SK-N-SH (cell line): Measurements from ENCODE around the gene MAPKAP1.

Source experiments
- MEF2A ChIP-seq: IDR thresholded peaks from 2 replicates; pipeline ENCODE4 v1.4.0; 2012; ENCODE audit warnings: low read depth, borderline replicate concordance
- MXI1 ChIP-seq: IDR thresholded peaks from 2 replicates; pipeline ENCODE4 v1.6.1; 2012; ENCODE audit warnings: mild to moderate bottlenecking, low read depth, low read length, improper control_type of control experiment
- RXRA ChIP-seq: IDR thresholded peaks from 2 replicates; pipeline ENCODE4 v1.4.0; 2012; ENCODE audit warnings: low read depth, mild to moderate bottlenecking, borderline replicate concordance

GRCh38 chr9:125440411-125440810 lies 266.6 kb downstream of the MAPKAP1 start:
- 0 out of 2 replicates have a peak, but pooled peaks have one; percentile 11 for TF ChIP-seq MXI1
- TF ChIP-seq MEF2A, result no peak
- TF ChIP-seq RXRA, result no peak
